ENCODE data around the gene RSPH10B2.
"Not testable (repeated sequence)": the region's sequence is repeated elsewhere in the genome, so short reads cannot be mapped to it uniquely, and the experiment has no call there.

DNA sequence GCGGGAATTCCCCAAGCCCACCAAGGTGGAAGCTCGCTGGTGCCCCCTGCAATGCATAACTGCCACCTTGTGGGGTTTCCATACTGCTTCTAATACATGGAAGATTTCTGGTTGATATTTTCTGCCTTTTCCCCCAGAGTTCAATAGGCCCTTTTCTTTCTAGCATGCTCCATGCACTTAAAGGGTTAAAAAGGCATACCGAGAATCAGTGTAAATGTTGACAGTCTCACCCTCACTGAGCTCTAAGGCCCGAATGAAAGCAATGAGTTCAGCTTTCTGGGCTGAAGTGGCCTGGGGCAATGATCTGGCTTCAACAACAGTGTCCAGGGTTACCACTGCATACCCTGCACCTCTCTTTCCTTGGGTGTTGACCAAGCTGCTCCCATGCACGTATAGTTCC lies 89.2 kb downstream of the RSPH10B2 start:
- TF ChIP-seq, protein P1, sequence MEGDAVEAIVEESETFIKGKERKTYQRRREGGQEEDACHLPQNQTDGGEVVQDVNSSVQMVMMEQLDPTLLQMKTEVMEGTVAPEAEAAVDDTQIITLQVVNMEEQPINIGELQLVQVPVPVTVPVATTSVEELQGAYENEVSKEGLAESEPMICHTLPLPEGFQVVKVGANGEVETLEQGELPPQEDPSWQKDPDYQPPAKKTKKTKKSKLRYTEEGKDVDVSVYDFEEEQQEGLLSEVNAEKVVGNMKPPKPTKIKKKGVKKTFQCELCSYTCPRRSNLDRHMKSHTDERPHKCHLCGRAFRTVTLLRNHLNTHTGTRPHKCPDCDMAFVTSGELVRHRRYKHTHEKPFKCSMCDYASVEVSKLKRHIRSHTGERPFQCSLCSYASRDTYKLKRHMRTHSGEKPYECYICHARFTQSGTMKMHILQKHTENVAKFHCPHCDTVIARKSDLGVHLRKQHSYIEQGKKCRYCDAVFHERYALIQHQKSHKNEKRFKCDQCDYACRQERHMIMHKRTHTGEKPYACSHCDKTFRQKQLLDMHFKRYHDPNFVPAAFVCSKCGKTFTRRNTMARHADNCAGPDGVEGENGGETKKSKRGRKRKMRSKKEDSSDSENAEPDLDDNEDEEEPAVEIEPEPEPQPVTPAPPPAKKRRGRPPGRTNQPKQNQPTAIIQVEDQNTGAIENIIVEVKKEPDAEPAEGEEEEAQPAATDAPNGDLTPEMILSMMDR (conservative IDR thresholded peaks at IDR 0.05 in 1 of 2, IDR thresholded peaks at IDR 0.05 in 1 of 2; ENCODE audit: extremely low read depth in 1 of 2, insufficient read depth in 1 of 2, low read depth in 1 of 2, low read length in 2 of 2) = not testable (repeated sequence)
- not testable (repeated sequence) for TF ChIP-seq EZH2 (IDR thresholded peaks at IDR 0.05; ENCODE audit: borderline replicate concordance, low read length)
